Gastrocnemius medialis (tissue), 4 donors: Measurements from ENCODE around the gene CLEC1A.

Experiments
- POLR2A ChIP-seq, 2 donors: fragments of 450-650 bp; IDR thresholded peaks; one replicate each; pipeline ENCODE4 v1.6.1; 2017; ENCODE audit warnings: antibody characterized with exemption in 2 of 2, mild to moderate bottlenecking in 2 of 2, moderate library complexity in 2 of 2
- TF ChIP-seq, protein P1 (sequence below), 5 experiments: fragments of 450-650 bp in 3 of 5; fragments of 200-600 bp in 2 of 5; sonication (generic) in 2 of 5; IDR thresholded peaks in 4 of 5; conservative IDR thresholded peaks in 1 of 5; 1 replicate in 4 of 5; 2 replicates in 1 of 5; pipeline ENCODE4 v1.5.1; 2016 to 2019; ENCODE audit warnings: antibody characterized with exemption in 5 of 5, mild to moderate bottlenecking in 3 of 5, moderate library complexity in 3 of 5

DNA sequence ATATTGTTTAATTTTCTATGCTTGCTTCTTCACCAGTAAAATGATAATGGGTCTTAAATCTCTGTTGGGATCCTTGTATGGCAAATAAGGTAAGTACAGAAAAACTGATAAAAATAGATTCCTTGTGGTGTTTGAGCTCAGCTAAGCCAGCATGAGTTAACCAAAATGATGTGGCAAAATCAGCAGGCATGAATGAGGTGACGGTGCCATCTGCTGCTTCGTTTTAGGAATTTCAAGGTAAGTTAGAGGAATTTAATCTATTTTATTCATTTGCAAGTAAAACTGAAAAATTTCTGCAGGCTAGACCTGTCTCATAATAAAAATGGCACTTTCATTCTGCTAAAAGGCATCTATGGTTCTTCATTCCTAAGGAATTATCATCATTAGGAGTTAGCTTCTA lies 41.2 kb upstream of the CLEC1A start:
- TF ChIP-seq, protein P1, sequence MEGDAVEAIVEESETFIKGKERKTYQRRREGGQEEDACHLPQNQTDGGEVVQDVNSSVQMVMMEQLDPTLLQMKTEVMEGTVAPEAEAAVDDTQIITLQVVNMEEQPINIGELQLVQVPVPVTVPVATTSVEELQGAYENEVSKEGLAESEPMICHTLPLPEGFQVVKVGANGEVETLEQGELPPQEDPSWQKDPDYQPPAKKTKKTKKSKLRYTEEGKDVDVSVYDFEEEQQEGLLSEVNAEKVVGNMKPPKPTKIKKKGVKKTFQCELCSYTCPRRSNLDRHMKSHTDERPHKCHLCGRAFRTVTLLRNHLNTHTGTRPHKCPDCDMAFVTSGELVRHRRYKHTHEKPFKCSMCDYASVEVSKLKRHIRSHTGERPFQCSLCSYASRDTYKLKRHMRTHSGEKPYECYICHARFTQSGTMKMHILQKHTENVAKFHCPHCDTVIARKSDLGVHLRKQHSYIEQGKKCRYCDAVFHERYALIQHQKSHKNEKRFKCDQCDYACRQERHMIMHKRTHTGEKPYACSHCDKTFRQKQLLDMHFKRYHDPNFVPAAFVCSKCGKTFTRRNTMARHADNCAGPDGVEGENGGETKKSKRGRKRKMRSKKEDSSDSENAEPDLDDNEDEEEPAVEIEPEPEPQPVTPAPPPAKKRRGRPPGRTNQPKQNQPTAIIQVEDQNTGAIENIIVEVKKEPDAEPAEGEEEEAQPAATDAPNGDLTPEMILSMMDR (IDR thresholded peaks at IDR 0.05 in 4 of 5, conservative IDR thresholded peaks at IDR 0.05 in 1 of 5): peak; percentile 26 to 49 (median 32)
- TF ChIP-seq POLR2A (IDR thresholded peaks at IDR 0.05): no peak
